ENCODE data around the gene SLC7A10. TPM values are rescaled to one million over a fixed set of nuclear protein-coding genes. Genes with fewer than 3 reads are reported as not detected.
"Not testable (repeated sequence)": the region's sequence is repeated elsewhere in the genome, so short reads cannot be mapped to it uniquely, and the experiment has no call there.

SLC7A10 gene
- polyA plus RNA-seq, 1 donor (not counting 4 experiments of a cell fraction or from before 2014, with no cell fraction given), result not detected

DNA sequence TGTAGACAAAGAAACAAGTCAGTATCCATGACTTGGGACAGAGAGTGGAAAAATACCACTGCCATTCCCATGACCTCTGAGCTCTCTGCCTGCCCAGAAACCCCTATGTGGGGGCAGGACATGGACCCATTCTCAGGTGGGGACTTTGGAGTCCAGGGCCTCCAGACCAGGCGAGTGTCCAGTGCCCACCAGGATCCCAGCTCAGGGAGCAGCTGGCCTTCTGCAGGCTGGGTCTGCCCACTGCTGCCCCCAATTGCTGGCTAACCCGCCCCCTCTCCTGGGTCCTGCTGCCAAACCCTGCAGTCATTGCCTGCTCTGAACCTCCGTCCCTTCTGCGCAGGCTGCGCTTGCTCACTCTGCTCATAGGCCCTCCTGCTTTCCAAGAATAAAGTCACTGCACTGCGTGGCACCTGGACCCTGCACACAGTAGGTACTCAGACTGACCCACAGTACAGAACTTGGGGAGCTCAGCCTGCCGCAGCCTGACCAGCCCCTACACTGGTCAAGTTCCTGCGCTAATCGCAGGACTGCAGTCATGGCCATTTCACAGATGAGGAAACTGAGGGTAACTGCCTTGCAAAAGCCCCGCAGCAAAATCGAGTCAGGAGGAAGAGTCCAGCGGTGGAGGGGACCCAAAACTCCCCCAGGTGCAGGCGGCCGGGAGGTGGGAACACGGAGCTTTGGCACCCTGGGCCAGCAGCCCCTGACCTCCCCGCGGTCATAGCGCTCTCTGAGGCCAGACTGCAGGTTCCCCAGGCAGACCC lies 774 bp downstream of the SLC7A10 start:
- FAIRE-seq, result no peak
- Histone ChIP-seq H4K20me1 (ENCODE audit: control insufficient read depth, extremely low read depth, insufficient read depth, low read length) (no peaks in the 10 kb centered on the region), H3K36me3 (ENCODE audit: control insufficient read depth in 2 of 2, extremely low read depth in 1 of 2, insufficient read depth in 2 of 2, low read length in 2 of 2) (no peaks in the 10 kb centered on the region), H3K27ac (ENCODE audit: control insufficient read depth, insufficient read depth, low read length) (no peak overlapping the region), H3K9me1 (ENCODE audit: control insufficient read depth, extremely low read depth, insufficient read depth, low read length) (no peaks in the 10 kb centered on the region), H3K4me2 (ENCODE audit: control insufficient read depth, extremely low read depth, insufficient read depth, low read depth, low read length) (no peak overlapping the region), H3K9me3 (ENCODE audit: control insufficient read depth, low read depth, low read length) (peaks cover 2% of the 10 kb centered on the region), H3K27me3 (ENCODE audit: control insufficient read depth, extremely low read depth, insufficient read depth, low read length) (peaks cover 50% of the 10 kb centered on the region), H2AFZ (ENCODE audit: control insufficient read depth, low read length) (no peak overlapping the region), H3K4me1 (ENCODE audit: control insufficient read depth, extremely low read depth, insufficient read depth, low read length) (no peaks in the 10 kb centered on the region), H3K4me3 (ENCODE audit: control insufficient read depth in 2 of 3, extremely low read depth in 1 of 3, insufficient read depth in 2 of 3, low read depth in 1 of 3, low read length in 3 of 3) (no peak overlapping the region), H3K79me2 (ENCODE audit: control insufficient read depth, insufficient read depth, low read length) (no peaks in the 10 kb centered on the region), H3K9ac (ENCODE audit: control insufficient read depth, extremely low read depth, insufficient read depth, low read length) (no peak overlapping the region)
- TF ChIP-seq EZH2 (IDR thresholded peaks at IDR 0.05; ENCODE audit: low read length) (peak; percentile 91), CTCF (optimal IDR thresholded peaks at IDR 0.05 in 1 of 3, IDR thresholded peaks at IDR 0.05 in 1 of 3, conservative IDR thresholded peaks at IDR 0.05 in 1 of 3; ENCODE audit: extremely low read depth in 1 of 3, insufficient read depth in 2 of 3, low read length in 3 of 3) (no peak)
- dilution Hi-C loops (cut with MboI; ENCODE audit: extremely low pct_ligation_motif_present, low sequenced_read_pairs), result no loop called here
- DNase-seq (ENCODE audit: low read depth, low spot score), result no peak

DNA sequence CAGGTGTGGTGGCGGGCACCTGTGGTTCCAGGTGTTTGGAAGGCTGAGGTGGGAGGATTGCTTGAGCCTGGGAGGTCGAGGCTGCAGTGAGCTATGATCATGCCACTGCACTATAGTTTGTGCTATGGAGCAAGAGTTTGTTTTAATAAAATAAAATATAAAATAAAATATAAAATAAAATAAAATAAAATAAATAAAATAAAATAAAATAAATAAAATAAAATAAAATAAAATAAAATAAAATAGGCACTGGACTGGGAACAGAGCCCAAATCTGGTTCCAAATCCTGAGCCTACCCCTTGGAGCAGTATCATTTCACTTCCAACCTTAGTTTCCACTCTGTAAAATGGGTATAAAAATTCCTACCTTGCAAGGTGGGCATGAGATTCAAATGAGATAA lies 3.4 kb downstream of the SLC7A10 start:
- dilution Hi-C loops (cut with MboI; ENCODE audit: extremely low pct_ligation_motif_present, low sequenced_read_pairs); H3K79me2 ChIP-seq (ENCODE audit: control insufficient read depth, insufficient read depth, low read length): not testable (repeated sequence)

DNA sequence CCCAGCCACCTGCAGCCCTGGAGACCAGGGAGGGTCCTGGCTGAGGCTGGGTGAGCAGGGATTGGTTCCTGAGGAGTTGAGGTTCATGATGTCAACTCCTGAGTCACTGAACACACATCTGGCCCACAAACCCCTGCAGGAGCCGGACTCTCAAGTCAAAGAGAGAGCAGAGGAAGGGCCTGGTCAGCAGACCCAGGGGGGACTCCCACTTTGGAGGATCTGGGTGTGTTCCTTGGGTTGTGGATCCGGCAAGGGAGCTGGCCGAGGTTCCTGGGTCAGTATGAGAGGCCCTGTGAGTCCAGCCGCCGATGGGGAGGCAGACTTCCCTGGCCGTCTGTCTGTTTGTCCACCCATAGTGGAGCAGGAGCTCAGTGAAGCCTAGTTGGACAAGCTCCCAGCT lies 4.0 kb downstream of the SLC7A10 start:
- Histone ChIP-seq H3K9me1 (ENCODE audit: control insufficient read depth, extremely low read depth, insufficient read depth, low read length) (no peaks in the 10 kb centered on the region), H3K36me3 (ENCODE audit: control insufficient read depth in 2 of 2, extremely low read depth in 1 of 2, insufficient read depth in 2 of 2, low read length in 2 of 2) (no peaks in the 10 kb centered on the region), H3K9ac (ENCODE audit: control insufficient read depth, extremely low read depth, insufficient read depth, low read length) (no peak overlapping the region), H3K4me3 (ENCODE audit: control insufficient read depth in 2 of 3, extremely low read depth in 1 of 3, insufficient read depth in 2 of 3, low read depth in 1 of 3, low read length in 3 of 3) (no peak overlapping the region), H2AFZ (ENCODE audit: control insufficient read depth, low read length) (no peak overlapping the region), H3K9me3 (ENCODE audit: control insufficient read depth, low read depth, low read length) (no peaks in the 10 kb centered on the region), H3K27me3 (ENCODE audit: control insufficient read depth, extremely low read depth, insufficient read depth, low read length) (peaks cover 36% of the 10 kb centered on the region), H3K27ac (ENCODE audit: control insufficient read depth, insufficient read depth, low read length) (no peak overlapping the region), H4K20me1 (ENCODE audit: control insufficient read depth, extremely low read depth, insufficient read depth, low read length) (no peaks in the 10 kb centered on the region), H3K79me2 (ENCODE audit: control insufficient read depth, insufficient read depth, low read length) (no peaks in the 10 kb centered on the region), H3K4me1 (ENCODE audit: control insufficient read depth, extremely low read depth, insufficient read depth, low read length) (no peaks in the 10 kb centered on the region), H3K4me2 (ENCODE audit: control insufficient read depth, extremely low read depth, insufficient read depth, low read depth, low read length) (no peak overlapping the region)
- dilution Hi-C loops (cut with MboI; ENCODE audit: extremely low pct_ligation_motif_present, low sequenced_read_pairs), result no loop called here
- DNase-seq (ENCODE audit: low read depth, low spot score) (no peak), FAIRE-seq (no peak)
- TF ChIP-seq EZH2 (IDR thresholded peaks at IDR 0.05; ENCODE audit: low read length), result no peak
- TF ChIP-seq CTCF (optimal IDR thresholded peaks at IDR 0.05 in 1 of 3, IDR thresholded peaks at IDR 0.05 in 1 of 3, conservative IDR thresholded peaks at IDR 0.05 in 1 of 3; ENCODE audit: extremely low read depth in 1 of 3, insufficient read depth in 2 of 3, low read length in 3 of 3), result no peak

More for the DNA sequence above, 3.4 kb downstream of the SLC7A10 start:
- not testable (repeated sequence) for H3K36me3 ChIP-seq (ENCODE audit: control insufficient read depth in 2 of 2, extremely low read depth in 1 of 2, insufficient read depth in 2 of 2, low read length in 2 of 2); H3K27ac ChIP-seq (ENCODE audit: control insufficient read depth, insufficient read depth, low read length); H3K4me2 ChIP-seq (ENCODE audit: control insufficient read depth, extremely low read depth, insufficient read depth, low read depth, low read length); FAIRE-seq; H4K20me1 ChIP-seq (ENCODE audit: control insufficient read depth, extremely low read depth, insufficient read depth, low read length); H3K9ac ChIP-seq (ENCODE audit: control insufficient read depth, extremely low read depth, insufficient read depth, low read length); H3K9me1 ChIP-seq (ENCODE audit: control insufficient read depth, extremely low read depth, insufficient read depth, low read length); H3K9me3 ChIP-seq (ENCODE audit: control insufficient read depth, low read depth, low read length); H3K4me1 ChIP-seq (ENCODE audit: control insufficient read depth, extremely low read depth, insufficient read depth, low read length); DNase-seq (ENCODE audit: low read depth, low spot score); H3K4me3 ChIP-seq (ENCODE audit: control insufficient read depth in 2 of 3, extremely low read depth in 1 of 3, insufficient read depth in 2 of 3, low read depth in 1 of 3, low read length in 3 of 3); H2AFZ ChIP-seq (ENCODE audit: control insufficient read depth, low read length)
- H3K27me3 ChIP-seq (ENCODE audit: control insufficient read depth, extremely low read depth, insufficient read depth, low read length), result peaks cover 40% of the 10 kb centered on the region

All from keratinocyte (primary cell).